Astrocyte of the cerebellum (primary cell): Measurements from ENCODE around the gene NTM.
"Not testable (repeated sequence)": the region's sequence is repeated elsewhere in the genome, so short reads cannot be mapped to it uniquely, and the experiment has no call there.

ENCODE experiments used
- DNase-seq: peaks from one replicate; pipeline ENCODE4 v3.0.0-alpha.2; 2011; ENCODE audit warnings: low read depth
- H3K4me3 ChIP-seq: 2 replicates; pipeline ENCODE4 v1.5.1; 2011; ENCODE audit warnings: mild to moderate bottlenecking, low read depth, low read length, moderate library complexity
- CTCF ChIP-seq: IDR thresholded peaks from 2 replicates; pipeline ENCODE4 v1.5.1; 2012; ENCODE audit warnings: low read length, low read depth, moderate library complexity, mild to moderate bottlenecking; ENCODE audit errors: missing control alignments
- in situ Hi-C: cut with HindIII; loops from 2 replicates; pipeline ENCODE4 v1.10.0; 2017; ENCODE audit warnings: low sequenced_read_pairs

Gene NTM

GRCh38 chr11:131909426-131910177 is 539.2 kb downstream of the NTM start:
- TF ChIP-seq CTCF, result no peak
- peak overlapping the region; percentile 90 for H3K4me3 ChIP-seq
- DNase-seq, result no peak
- in situ Hi-C loops, result no loop called here

DNA sequence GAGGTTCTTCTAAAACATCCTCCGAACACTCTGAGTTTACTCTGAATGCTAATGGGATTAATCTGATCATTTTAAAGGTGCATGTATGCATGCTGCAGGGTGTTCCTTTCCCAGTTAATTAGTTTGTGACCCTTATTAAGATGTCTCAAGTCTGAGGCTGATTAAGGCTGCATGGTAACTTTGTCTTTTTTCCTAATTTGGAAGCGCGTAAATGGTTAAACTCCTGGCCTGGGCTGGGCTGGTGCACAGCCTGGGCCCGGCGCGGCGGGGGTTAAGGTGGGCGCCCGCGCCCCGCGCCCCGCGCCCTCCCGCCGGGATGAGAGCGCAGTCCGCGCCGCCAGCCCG is 539.7 kb downstream of the NTM start:
- in situ Hi-C loops, result no loop called here
- no peak for TF ChIP-seq CTCF
- no peak for DNase-seq
- H3K4me3 ChIP-seq, result peak overlapping the region; percentile 90

- in situ Hi-C loops, result no loop called here
Observed at GRCh38 chr11:131910523-131911387, 540.3 kb downstream of the NTM start.

GRCh38 chr11:131911388-131912032 is 541.1 kb downstream of the NTM start:
- DNase-seq, in situ Hi-C loops: not testable (repeated sequence)
- TF ChIP-seq CTCF, result peak; percentile 44
- peak overlapping the region; percentile 90 for H3K4me3 ChIP-seq

More at GRCh38 chr11:131910523-131911387, 540.3 kb downstream of the NTM start:
- peak overlapping the region; percentile 90 for H3K4me3 ChIP-seq
- DNase-seq, result no peak
- TF ChIP-seq CTCF, result no peak

GRCh38 chr11:131912134-131912533 is 541.7 kb downstream of the NTM start:
- TF ChIP-seq CTCF, result no peak
- DNase-seq, result no peak
- peak overlapping the region; percentile 90 for H3K4me3 ChIP-seq
- in situ Hi-C loops, result no loop called here

- in situ Hi-C loops, result no loop called here
- no peak overlapping the region for H3K4me3 ChIP-seq
- DNase-seq, result no peak
- TF ChIP-seq CTCF, result no peak
Observed at GRCh38 chr11:131913267-131913666, 542.9 kb downstream of the NTM start.
